GDM1 (cell line): ENCODE measurements around the gene EIF3L.

ENCODE experiments used
- DNase-seq: peaks from one replicate; lab custom pipeline; 2025; lab: John Stamatoyannopoulos, UW

EIF3L gene

DNA sequence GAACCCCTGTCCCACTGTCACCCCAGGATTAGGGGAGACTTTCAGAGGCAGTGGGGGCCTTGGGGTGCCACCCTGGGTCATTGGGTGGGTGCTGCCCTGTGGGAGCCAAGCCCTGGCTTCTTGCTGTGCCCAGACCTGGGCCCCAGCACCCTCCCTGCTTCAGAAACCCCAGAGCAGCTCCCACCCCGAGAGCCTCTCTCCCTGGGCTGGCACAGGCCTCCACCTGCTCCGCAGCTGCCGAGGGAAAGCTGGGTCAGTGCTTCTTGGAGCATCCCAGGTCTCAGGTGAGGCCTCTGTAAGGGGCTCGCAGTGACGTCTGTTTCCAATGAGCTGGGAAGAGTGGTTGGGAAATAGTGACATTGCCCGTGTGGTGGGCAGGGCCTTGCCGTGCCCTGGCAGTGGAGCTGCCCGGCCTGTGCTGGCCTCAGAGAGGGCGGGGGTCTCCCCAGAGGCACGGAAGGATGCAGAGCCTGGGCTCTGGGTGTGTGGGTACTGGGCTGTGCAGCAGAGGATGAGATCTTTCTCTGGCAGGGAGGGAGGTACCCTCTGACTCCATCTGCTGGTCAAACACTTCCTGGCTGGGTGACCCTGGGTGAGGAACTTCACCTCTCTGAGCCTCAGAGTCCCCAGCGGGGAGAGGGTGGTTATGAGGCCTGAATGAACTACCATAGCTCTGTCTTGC lies 81.2 kb downstream of the EIF3L start:
- DNase-seq: no peak

DNA sequence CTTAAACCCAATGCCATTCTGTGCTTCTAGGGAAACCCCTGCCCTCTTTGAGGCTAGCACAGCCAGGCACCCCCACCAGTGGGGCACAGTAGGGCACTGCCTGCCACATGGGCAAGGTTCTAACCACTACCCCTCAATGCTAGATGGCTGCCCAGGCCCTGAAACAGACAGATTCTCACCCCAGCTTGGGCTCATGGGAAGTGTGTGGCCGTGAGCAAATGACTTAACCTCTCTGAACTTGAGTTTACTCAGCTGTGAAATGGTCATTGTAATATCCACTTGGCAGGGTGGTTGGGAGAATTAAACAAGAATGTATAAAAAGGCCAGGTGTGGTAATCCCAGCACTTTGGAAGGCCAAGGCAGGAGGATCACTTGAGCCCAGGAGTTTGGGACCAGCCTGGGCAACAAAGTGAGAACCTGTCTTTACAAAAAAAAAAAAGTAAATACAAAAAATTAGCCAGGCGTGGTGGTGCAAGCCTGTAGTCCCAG lies 81.8 kb downstream of the EIF3L start:
- DNase-seq: no peak

GRCh38 chr22:37931893-37932389 lies 82.7 kb downstream of the EIF3L start:
- DNase-seq: no peak

DNA sequence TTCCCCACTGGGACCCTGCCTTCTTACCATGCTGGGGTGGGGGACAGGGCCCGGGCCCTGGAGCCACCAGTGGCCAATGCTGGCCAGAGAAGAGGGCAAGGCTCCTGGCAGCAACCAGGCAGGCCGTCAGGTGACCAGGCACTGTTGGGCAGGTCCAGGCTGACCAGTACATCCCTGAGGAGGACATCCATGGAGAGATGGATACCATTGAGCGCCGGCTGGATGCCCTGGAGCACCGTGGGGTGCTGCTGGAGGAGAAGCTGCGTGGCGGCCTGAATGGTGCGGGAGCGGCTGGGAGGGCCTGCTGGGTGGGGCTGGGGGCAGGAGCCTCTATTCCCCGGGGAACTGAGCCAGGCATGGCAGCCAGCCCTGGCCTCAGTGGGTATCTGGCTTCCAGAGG lies 83.2 kb downstream of the EIF3L start:
- DNase-seq: no peak

DNA sequence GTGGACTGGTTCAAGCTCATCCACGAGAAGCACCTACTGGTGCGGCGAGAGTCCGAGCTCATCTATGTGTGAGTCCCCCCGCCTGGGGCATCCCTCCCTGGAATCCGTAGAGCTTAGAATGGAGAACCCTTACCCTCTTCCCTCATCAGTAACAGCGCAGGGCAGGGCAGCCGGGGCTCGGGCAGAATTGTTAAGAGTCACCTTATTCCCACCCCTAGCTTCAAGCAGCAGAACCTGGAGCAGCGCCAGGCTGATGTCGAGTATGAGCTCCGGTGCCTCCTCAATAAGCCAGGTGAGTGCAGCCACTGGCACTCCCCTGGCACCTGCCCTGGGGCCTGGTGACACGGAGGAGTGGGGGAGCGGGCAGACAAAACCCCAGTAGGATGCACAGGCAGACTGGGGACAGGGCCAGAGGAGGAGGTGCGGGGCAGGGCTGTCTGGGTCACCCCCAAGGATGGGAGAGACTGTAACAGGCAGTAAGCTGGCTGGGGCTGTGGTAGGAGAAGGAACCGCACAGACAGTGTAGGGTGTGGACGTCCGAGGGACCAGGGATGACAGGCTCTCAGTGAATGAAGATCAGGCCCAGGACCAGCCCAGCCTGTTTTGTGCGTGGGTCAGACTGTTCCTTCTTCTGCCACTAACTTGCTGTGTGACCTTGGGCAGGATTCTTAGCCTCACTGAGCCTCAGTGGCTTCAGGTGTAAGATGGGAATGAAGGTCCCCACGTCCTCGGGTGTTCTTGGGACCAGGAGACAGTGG lies 83.8 kb downstream of the EIF3L start:
- no peak for DNase-seq

- DNase-seq: peak; percentile 64
Observed at GRCh38 chr22:37933711-37934376, 84.6 kb downstream of the EIF3L start.
